Subcutaneous abdominal adipose tissue (tissue), 5 donors: Measurements from ENCODE around the gene CEMIP.

ENCODE experiments used
- H3K27ac ChIP-seq: one replicate; pipeline ENCODE4 v1.7.0; 2013; ENCODE audit warnings: low read depth, mild to moderate bottlenecking, inconsistent platforms, low read length, moderate library complexity
- H3K27me3 ChIP-seq, 5 donors: one replicate each; pipeline ENCODE4 v1.7.0; 2013; ENCODE audit warnings: low read length in 5 of 5, inconsistent platforms in 1 of 5; ENCODE audit not compliant: control insufficient read depth in 5 of 5, insufficient read depth in 4 of 5
- H3K36me3 ChIP-seq, 5 donors: one replicate each; pipeline ENCODE4 v1.7.0; 2013; ENCODE audit warnings: low read length in 5 of 5; ENCODE audit not compliant: control insufficient read depth in 5 of 5, insufficient read depth in 5 of 5
- H3K4me1 ChIP-seq, 5 donors: one replicate each; pipeline ENCODE4 v1.7.0; 2013; ENCODE audit warnings: low read length in 5 of 5, mild to moderate bottlenecking in 3 of 5, moderate library complexity in 1 of 5; ENCODE audit not compliant: control insufficient read depth in 5 of 5, insufficient read depth in 5 of 5
- H3K4me3 ChIP-seq, 5 donors: one replicate each; pipeline ENCODE4 v1.7.0; 2013; ENCODE audit warnings: low read length in 5 of 5, low read depth in 1 of 5
- H3K9ac ChIP-seq, 5 donors: one replicate each; pipeline ENCODE4 v1.7.0; 2013; ENCODE audit warnings: low read length in 5 of 5, mild to moderate bottlenecking in 4 of 5, moderate library complexity in 3 of 5
- H3K9me3 ChIP-seq, 5 donors: one replicate each; pipeline ENCODE4 v1.7.0; 2013; ENCODE audit warnings: low read length in 5 of 5; ENCODE audit not compliant: control insufficient read depth in 5 of 5
- donor health status: healthy.
- donor health status: healthy.
- donor health status: healthy.
- donor health status: healthy.
- donor health status: healthy.

CEMIP gene

GRCh38 chr15:80986487-80986886, 207.3 kb downstream of the CEMIP start:
- H3K27me3 ChIP-seq = no peaks in the 10 kb centered on the region
- peaks cover 5 to 52% (median 45%) of the 10 kb centered on the region in 5 donors for H3K4me1 ChIP-seq
- H3K4me3 ChIP-seq = no peak overlapping the region
- H3K9me3 ChIP-seq = no peaks in the 10 kb centered on the region
- no peak overlapping the region for H3K27ac ChIP-seq
- no peak overlapping the region for H3K9ac ChIP-seq
- H3K36me3 ChIP-seq = peaks cover 2 to 4% (median 3%) of the 10 kb centered on the region in 5 donors

GRCh38 chr15:80988148-80988796, 209.1 kb downstream of the CEMIP start:
- peaks cover 5 to 61% (median 53%) of the 10 kb centered on the region in 5 donors for H3K4me1 ChIP-seq
- H3K27me3 ChIP-seq = no peaks in the 10 kb centered on the region
- peaks cover 0 to 4% (median 0%) of the 10 kb centered on the region in 5 donors for H3K36me3 ChIP-seq
- H3K9ac ChIP-seq = peak overlapping the region in 4 of 5 donors; percentile 13 to 86 (median 68)
- H3K27ac ChIP-seq = no peak overlapping the region
- H3K4me3 ChIP-seq = peak overlapping the region; percentile 94 to 99 (median 95)
- no peaks in the 10 kb centered on the region for H3K9me3 ChIP-seq

GRCh38 chr15:80989081-80989517, 209.9 kb downstream of the CEMIP start:
- peak overlapping the region; percentile 53 to 86 (median 73) for H3K9ac ChIP-seq
- no peaks in the 10 kb centered on the region for H3K9me3 ChIP-seq
- peaks cover 5 to 61% (median 53%) of the 10 kb centered on the region in 5 donors for H3K4me1 ChIP-seq
- H3K27me3 ChIP-seq = no peaks in the 10 kb centered on the region
- H3K36me3 ChIP-seq = peaks cover 0 to 4% (median 0%) of the 10 kb centered on the region in 5 donors
- H3K4me3 ChIP-seq = peak overlapping the region; percentile 94 to 99 (median 95)
- peak overlapping the region; percentile 99 for H3K27ac ChIP-seq

- H3K4me1 ChIP-seq = peaks cover 5 to 57% (median 53%) of the 10 kb centered on the region in 5 donors
- peak within 1 kb of the TSS; percentile 94 to 99 (median 95) for H3K4me3 ChIP-seq
- H3K9me3 ChIP-seq = no peaks in the 10 kb centered on the region
- no peaks in the 10 kb centered on the region for H3K27me3 ChIP-seq
- peaks cover 0 to 4% (median 0%) of the 10 kb centered on the region in 5 donors for H3K36me3 ChIP-seq
- H3K27ac ChIP-seq = peak within 1 kb of the TSS; percentile 99
- H3K9ac ChIP-seq = peak within 1 kb of the TSS; percentile 73 to 93 (median 86)
These were observed 210.6 kb downstream of the CEMIP start, which contains the start of gene MESD for GRCh38 chr15:80989518-80990478. Gene MESD, minus strand, starts transcription at chr15:80989819. Its CDS starts 28 bp downstream, at chr15:80989791.

GRCh38 chr15:80990955-80991354, 211.8 kb downstream of the CEMIP start:
- H3K36me3 ChIP-seq = peaks cover 0 to 4% (median 0%) of the 10 kb centered on the region in 5 donors
- H3K4me1 ChIP-seq = peaks cover 5 to 47% (median 46%) of the 10 kb centered on the region in 5 donors
- H3K27ac ChIP-seq = peak overlapping the region; percentile 99
- no peaks in the 10 kb centered on the region for H3K9me3 ChIP-seq
- H3K4me3 ChIP-seq = peak overlapping the region in 1 of 5 donors; percentile 0
- H3K27me3 ChIP-seq = no peaks in the 10 kb centered on the region
- peak overlapping the region in 1 of 5 donors; percentile 6 for H3K9ac ChIP-seq

- Histone ChIP-seq H3K4me1 (peaks cover 5 to 47% (median 46%) of the 10 kb centered on the region in 5 donors), H3K27ac (peak overlapping the region; percentile 99), H3K27me3 (no peaks in the 10 kb centered on the region), H3K36me3 (no peaks in the 10 kb centered on the region), H3K9ac (no peak overlapping the region), H3K4me3 (no peak overlapping the region), H3K9me3 (peaks cover 0 to 3% (median 2%) of the 10 kb centered on the region in 5 donors)
These were observed 212.3 kb downstream of the CEMIP start for GRCh38 chr15:80991421-80991820.

- Histone ChIP-seq H3K9ac (no peak overlapping the region), H3K9me3 (peaks cover 0 to 5% (median 3%) of the 10 kb centered on the region in 5 donors), H3K4me1 (peaks cover 5 to 45% (median 43%) of the 10 kb centered on the region in 5 donors), H3K27ac (peak overlapping the region; percentile 99), H3K27me3 (no peaks in the 10 kb centered on the region), H3K36me3 (no peaks in the 10 kb centered on the region), H3K4me3 (no peak overlapping the region)
These were observed 212.8 kb downstream of the CEMIP start for GRCh38 chr15:80992006-80992405.

- Histone ChIP-seq H3K27me3 (no peaks in the 10 kb centered on the region), H3K9ac (no peak overlapping the region), H3K4me1 (peaks cover 5 to 45% (median 43%) of the 10 kb centered on the region in 5 donors), H3K9me3 (peaks cover 0 to 5% (median 3%) of the 10 kb centered on the region in 5 donors), H3K36me3 (no peaks in the 10 kb centered on the region), H3K27ac (no peak overlapping the region), H3K4me3 (no peak overlapping the region)
These were observed 213.3 kb downstream of the CEMIP start for GRCh38 chr15:80992441-80992840.

- peaks cover 0 to 5% (median 3%) of the 10 kb centered on the region in 5 donors for H3K9me3 ChIP-seq
- no peak overlapping the region for H3K4me3 ChIP-seq
- no peaks in the 10 kb centered on the region for H3K27me3 ChIP-seq
- H3K4me1 ChIP-seq = peaks cover under 1 to 29% (median 24%) of the 10 kb centered on the region in 5 donors
- no peaks in the 10 kb centered on the region for H3K36me3 ChIP-seq
- no peak overlapping the region for H3K27ac ChIP-seq
- no peak overlapping the region for H3K9ac ChIP-seq
These were observed 217.1 kb downstream of the CEMIP start for GRCh38 chr15:80996247-80996646.
